Gastrocnemius medialis (tissue), 4 donors: ENCODE measurements around the gene SLC12A9.

Source experiments
- POLR2A ChIP-seq, 2 donors: fragments of 450-650 bp; IDR thresholded peaks; one replicate each; pipeline ENCODE4 v1.6.1; 2017; ENCODE audit warnings: antibody characterized with exemption in 2 of 2, mild to moderate bottlenecking in 2 of 2, moderate library complexity in 2 of 2
- TF ChIP-seq, protein P1 (sequence below), 5 experiments: fragments of 450-650 bp in 3 of 5; fragments of 200-600 bp in 2 of 5; sonication (generic) in 2 of 5; IDR thresholded peaks in 4 of 5; conservative IDR thresholded peaks in 1 of 5; 1 replicate in 4 of 5; 2 replicates in 1 of 5; pipeline ENCODE4 v1.5.1; 2016 to 2019; ENCODE audit warnings: antibody characterized with exemption in 5 of 5, mild to moderate bottlenecking in 3 of 5, moderate library complexity in 3 of 5

DNA sequence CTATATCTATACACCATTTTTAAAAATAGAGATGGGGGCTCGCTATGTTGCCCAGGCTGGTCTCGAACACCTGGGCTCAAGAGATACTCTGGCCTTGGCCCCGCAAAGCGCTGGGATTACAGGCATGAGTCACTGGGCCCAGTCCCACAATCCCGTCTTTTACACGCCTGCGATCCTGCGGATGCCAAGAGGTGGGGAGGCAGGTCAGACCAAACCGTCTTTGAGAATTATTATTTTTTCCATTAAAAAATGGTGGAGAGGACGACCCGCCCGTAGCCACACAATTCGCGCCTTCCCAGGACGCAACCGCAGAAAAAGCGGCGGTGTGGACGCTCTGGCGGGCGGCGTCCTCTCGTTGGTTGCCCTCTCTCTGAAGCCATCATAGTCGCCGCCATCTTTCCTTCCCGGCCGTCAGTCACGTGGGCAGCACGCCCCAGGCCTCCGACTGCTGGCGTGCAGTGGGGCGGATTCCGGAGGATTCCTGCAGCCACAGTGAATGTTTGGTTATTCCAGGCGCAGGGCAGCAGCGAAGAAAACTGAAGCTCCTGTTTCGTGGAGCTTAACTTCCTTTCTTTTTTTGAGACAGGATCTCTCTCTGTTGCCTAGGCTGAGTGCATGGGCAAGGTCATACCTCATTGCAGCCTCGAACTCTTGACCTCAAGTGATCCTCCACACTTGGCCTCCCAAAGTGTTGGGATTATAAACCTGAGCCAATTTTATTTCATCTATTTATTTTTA, 15.2 kb upstream of the SLC12A9 start:
- TF ChIP-seq, protein P1, sequence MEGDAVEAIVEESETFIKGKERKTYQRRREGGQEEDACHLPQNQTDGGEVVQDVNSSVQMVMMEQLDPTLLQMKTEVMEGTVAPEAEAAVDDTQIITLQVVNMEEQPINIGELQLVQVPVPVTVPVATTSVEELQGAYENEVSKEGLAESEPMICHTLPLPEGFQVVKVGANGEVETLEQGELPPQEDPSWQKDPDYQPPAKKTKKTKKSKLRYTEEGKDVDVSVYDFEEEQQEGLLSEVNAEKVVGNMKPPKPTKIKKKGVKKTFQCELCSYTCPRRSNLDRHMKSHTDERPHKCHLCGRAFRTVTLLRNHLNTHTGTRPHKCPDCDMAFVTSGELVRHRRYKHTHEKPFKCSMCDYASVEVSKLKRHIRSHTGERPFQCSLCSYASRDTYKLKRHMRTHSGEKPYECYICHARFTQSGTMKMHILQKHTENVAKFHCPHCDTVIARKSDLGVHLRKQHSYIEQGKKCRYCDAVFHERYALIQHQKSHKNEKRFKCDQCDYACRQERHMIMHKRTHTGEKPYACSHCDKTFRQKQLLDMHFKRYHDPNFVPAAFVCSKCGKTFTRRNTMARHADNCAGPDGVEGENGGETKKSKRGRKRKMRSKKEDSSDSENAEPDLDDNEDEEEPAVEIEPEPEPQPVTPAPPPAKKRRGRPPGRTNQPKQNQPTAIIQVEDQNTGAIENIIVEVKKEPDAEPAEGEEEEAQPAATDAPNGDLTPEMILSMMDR (IDR thresholded peaks at IDR 0.05 in 4 of 5, conservative IDR thresholded peaks at IDR 0.05 in 1 of 5), result no peak
- TF ChIP-seq POLR2A (IDR thresholded peaks at IDR 0.05), result peak; percentile 13 to 42
